Measurements from ENCODE around the gene ZNF366.

ZNF366 gene

GRCh38 chr5:72489536-72489935, 17.7 kb downstream of the ZNF366 start:
- H3K27ac ChIP-seq: no peak overlapping the region
- no peaks in the 10 kb centered on the region for H3K4me1 ChIP-seq (ENCODE audit: control insufficient read depth in 1 of 2, insufficient read depth in 1 of 2, low read depth in 1 of 2, low read length in 1 of 2)
- no peak overlapping the region for H3K4me3 ChIP-seq (ENCODE audit: low read depth in 1 of 2, low read length in 1 of 2)
- no peaks in the 10 kb centered on the region for H3K27me3 ChIP-seq
- H3K9me3 ChIP-seq: no peaks in the 10 kb centered on the region
- H3K36me3 ChIP-seq: no peaks in the 10 kb centered on the region
- TF ChIP-seq, protein P1, sequence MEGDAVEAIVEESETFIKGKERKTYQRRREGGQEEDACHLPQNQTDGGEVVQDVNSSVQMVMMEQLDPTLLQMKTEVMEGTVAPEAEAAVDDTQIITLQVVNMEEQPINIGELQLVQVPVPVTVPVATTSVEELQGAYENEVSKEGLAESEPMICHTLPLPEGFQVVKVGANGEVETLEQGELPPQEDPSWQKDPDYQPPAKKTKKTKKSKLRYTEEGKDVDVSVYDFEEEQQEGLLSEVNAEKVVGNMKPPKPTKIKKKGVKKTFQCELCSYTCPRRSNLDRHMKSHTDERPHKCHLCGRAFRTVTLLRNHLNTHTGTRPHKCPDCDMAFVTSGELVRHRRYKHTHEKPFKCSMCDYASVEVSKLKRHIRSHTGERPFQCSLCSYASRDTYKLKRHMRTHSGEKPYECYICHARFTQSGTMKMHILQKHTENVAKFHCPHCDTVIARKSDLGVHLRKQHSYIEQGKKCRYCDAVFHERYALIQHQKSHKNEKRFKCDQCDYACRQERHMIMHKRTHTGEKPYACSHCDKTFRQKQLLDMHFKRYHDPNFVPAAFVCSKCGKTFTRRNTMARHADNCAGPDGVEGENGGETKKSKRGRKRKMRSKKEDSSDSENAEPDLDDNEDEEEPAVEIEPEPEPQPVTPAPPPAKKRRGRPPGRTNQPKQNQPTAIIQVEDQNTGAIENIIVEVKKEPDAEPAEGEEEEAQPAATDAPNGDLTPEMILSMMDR (IDR thresholded peaks at IDR 0.05): no peak

- TF ChIP-seq, protein P1 (IDR thresholded peaks at IDR 0.05): no peak
- H3K9me3 ChIP-seq: no peaks in the 10 kb centered on the region
- no peaks in the 10 kb centered on the region for H3K4me1 ChIP-seq (ENCODE audit: control insufficient read depth in 1 of 2, insufficient read depth in 1 of 2, low read depth in 1 of 2, low read length in 1 of 2)
- no peak overlapping the region for H3K27ac ChIP-seq
- no peaks in the 10 kb centered on the region for H3K36me3 ChIP-seq
- no peak overlapping the region for H3K4me3 ChIP-seq (ENCODE audit: low read depth in 1 of 2, low read length in 1 of 2)
- no peaks in the 10 kb centered on the region for H3K27me3 ChIP-seq
Observed at GRCh38 chr5:72488756-72489155, 18.5 kb downstream of the ZNF366 start.

DNA sequence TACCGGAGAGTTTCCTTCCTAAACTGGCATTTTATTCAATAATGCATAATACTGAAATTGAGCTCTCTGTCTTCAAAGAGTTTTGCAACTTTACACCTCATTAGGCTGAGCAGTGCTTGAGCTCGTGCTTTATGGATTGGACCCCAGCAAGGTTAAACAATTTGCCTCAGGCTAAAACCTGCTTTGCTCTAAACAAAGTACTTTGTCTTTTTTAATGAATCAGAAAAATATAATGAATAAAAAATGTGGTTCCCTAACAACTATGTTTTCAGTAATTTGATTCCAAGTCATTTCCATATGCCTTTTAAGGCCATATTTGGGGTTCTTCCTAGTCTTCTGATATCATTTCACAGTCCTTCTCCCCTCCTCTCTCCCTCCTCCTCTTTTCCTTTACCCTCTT, 20.0 kb downstream of the ZNF366 start:
- no peaks in the 10 kb centered on the region for H3K9me3 ChIP-seq
- peaks cover 0 to 3% of the 10 kb centered on the region in 2 experiments for H3K4me1 ChIP-seq (ENCODE audit: control insufficient read depth in 1 of 2, insufficient read depth in 1 of 2, low read depth in 1 of 2, low read length in 1 of 2)
- no peak overlapping the region for H3K27ac ChIP-seq
- no peak overlapping the region for H3K4me3 ChIP-seq (ENCODE audit: low read depth in 1 of 2, low read length in 1 of 2)
- no peaks in the 10 kb centered on the region for H3K36me3 ChIP-seq
- TF ChIP-seq, protein P1 (IDR thresholded peaks at IDR 0.05): no peak
- no peaks in the 10 kb centered on the region for H3K27me3 ChIP-seq

DNA sequence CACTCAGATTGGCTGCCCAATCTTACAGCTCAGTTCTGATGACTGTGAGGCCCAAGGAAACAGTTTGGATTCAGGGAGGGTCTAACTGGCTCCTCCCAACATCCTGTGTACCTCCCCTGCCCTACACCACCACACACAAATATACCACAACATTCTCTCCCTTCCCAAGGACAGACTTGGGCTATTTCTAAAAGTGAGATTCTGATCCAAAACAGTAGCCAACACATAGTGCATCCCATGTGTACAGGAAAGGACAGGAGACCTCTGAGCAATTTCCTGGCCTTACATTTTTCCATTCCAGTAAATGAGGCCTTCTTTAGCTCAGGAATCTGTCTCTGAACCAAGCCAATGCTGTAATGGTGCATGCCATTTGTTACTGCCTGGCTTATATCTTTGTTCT, 20.8 kb downstream of the ZNF366 start:
- H3K36me3 ChIP-seq: no peaks in the 10 kb centered on the region
- no peak overlapping the region for H3K4me3 ChIP-seq (ENCODE audit: low read depth in 1 of 2, low read length in 1 of 2)
- no peaks in the 10 kb centered on the region for H3K27me3 ChIP-seq
- H3K27ac ChIP-seq: no peak overlapping the region
- peaks cover 0 to 9% of the 10 kb centered on the region in 2 experiments for H3K4me1 ChIP-seq (ENCODE audit: control insufficient read depth in 1 of 2, insufficient read depth in 1 of 2, low read depth in 1 of 2, low read length in 1 of 2)
- H3K9me3 ChIP-seq: no peaks in the 10 kb centered on the region
- TF ChIP-seq, protein P1 (IDR thresholded peaks at IDR 0.05): no peak

GRCh38 chr5:72485430-72485974, 21.7 kb downstream of the ZNF366 start:
- peaks cover 0 to 17% of the 10 kb centered on the region in 2 experiments for H3K4me1 ChIP-seq (ENCODE audit: control insufficient read depth in 1 of 2, insufficient read depth in 1 of 2, low read depth in 1 of 2, low read length in 1 of 2)
- no peaks in the 10 kb centered on the region for H3K9me3 ChIP-seq
- no peaks in the 10 kb centered on the region for H3K27me3 ChIP-seq
- H3K4me3 ChIP-seq (ENCODE audit: low read depth in 1 of 2, low read length in 1 of 2): no peak overlapping the region
- TF ChIP-seq, protein P1 (IDR thresholded peaks at IDR 0.05): no peak
- H3K27ac ChIP-seq: no peak overlapping the region
- H3K36me3 ChIP-seq: no peaks in the 10 kb centered on the region

DNA sequence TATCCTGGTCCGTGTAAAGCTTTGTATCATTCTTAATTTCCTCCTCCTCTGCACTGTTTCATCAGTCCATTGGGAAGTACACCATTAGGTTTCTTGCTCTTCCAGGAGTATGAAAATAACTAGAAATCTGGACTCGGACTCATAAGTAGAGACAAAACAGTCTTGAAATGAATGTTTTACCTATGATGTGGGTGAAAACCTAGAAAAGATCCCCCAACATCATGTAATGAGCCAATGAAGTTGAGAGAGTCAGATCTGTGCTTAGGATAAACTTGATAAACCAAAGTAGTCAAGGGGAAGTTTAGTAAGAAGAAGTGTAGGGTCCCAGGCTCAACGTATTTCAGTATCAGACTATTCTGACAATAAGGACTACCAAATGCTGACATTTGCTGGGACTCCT, 25.2 kb downstream of the ZNF366 start:
- Histone ChIP-seq H3K4me3 (ENCODE audit: low read depth in 1 of 2, low read length in 1 of 2) (no peak overlapping the region), H3K4me1 (ENCODE audit: control insufficient read depth in 1 of 2, insufficient read depth in 1 of 2, low read depth in 1 of 2, low read length in 1 of 2) (peaks cover 0 to 17% of the 10 kb centered on the region in 2 experiments), H3K27me3 (no peaks in the 10 kb centered on the region), H3K27ac (no peak overlapping the region), H3K36me3 (no peaks in the 10 kb centered on the region), H3K9me3 (no peaks in the 10 kb centered on the region)
- TF ChIP-seq, protein P1 (IDR thresholded peaks at IDR 0.05): no peak

Data from neutrophil (primary cell).